HepG2 (cell line): Measurements from ENCODE around the gene RPS2. TPM values are rescaled to one million over a fixed set of nuclear protein-coding genes. Genes with fewer than 3 reads are reported as not detected.

Experiments used
- ATF2 ChIP-seq: sonication (generic); formaldehyde crosslinking; IDR thresholded peaks from 2 replicates; pipeline ENCODE4 v1.4.0; 2020; ENCODE audit warnings: missing genetic modification reagents
- ETV5 ChIP-seq: IDR thresholded peaks from 2 replicates; pipeline ENCODE4 v1.6.1; 2018; ENCODE audit warnings: missing biosample characterization, missing genetic modification reagents, inconsistent platforms, borderline replicate concordance
- HCFC1 ChIP-seq: fragments of 150-350 bp; IDR thresholded peaks from 2 replicates; pipeline ENCODE4 v1.6.1; 2014; ENCODE audit warnings: low read depth, low read length
- HNF4G ChIP-seq, 2 experiments: sonication (generic) in 1 of 2; formaldehyde crosslinking in 1 of 2; IDR thresholded peaks; 2 replicates each; pipeline versions ENCODE4 v1.4.0 to v1.6.1; 2011 to 2020; ENCODE audit warnings: borderline replicate concordance in 2 of 2, low read depth in 2 of 2, mild to moderate bottlenecking in 2 of 2, low read length in 1 of 2, missing genetic modification reagents in 1 of 2, moderate library complexity in 1 of 2
- ISL2 ChIP-seq: sonication (generic); formaldehyde crosslinking; IDR thresholded peaks from 2 replicates; pipeline ENCODE4 v1.5.0; 2020; ENCODE audit warnings: missing genetic modification reagents
- KDM1A ChIP-seq: IDR thresholded peaks from 2 replicates; pipeline ENCODE4 v1.6.1; 2016; ENCODE audit warnings: missing compliant biosample characterization
- KLF15 ChIP-seq: sonication (generic); formaldehyde crosslinking; IDR thresholded peaks from 2 replicates; pipeline ENCODE4 v1.8.1; 2023; ENCODE audit warnings: borderline replicate concordance, mild to moderate bottlenecking, inconsistent platforms, missing genetic modification reagents, mixed read lengths
- MTA3 ChIP-seq: sonication (generic); formaldehyde crosslinking; IDR thresholded peaks from 2 replicates; pipeline ENCODE4 v1.4.0; 2020; ENCODE audit warnings: missing genetic modification reagents
- NR3C1 ChIP-seq: sonication (generic); formaldehyde crosslinking; IDR thresholded peaks from 2 replicates; pipeline ENCODE4 v1.4.0; 2020; ENCODE audit warnings: missing genetic modification reagents
- RBAK ChIP-seq: sonication (generic); formaldehyde crosslinking; IDR thresholded peaks from 2 replicates; pipeline ENCODE4 v1.5.1; 2020; ENCODE audit warnings: mild to moderate bottlenecking, missing genetic modification reagents
- RFXAP ChIP-seq: sonication (generic); formaldehyde crosslinking; IDR thresholded peaks from 2 replicates; pipeline ENCODE4 v1.4.0; 2020; ENCODE audit warnings: missing genetic modification reagents, borderline replicate concordance
- SIN3A ChIP-seq: IDR thresholded peaks from 2 replicates; pipeline ENCODE4 v1.6.1; 2011; ENCODE audit warnings: low read depth, mild to moderate bottlenecking, control low read depth, low read length, borderline replicate concordance
- SIN3B ChIP-seq: fragments of 150-350 bp; IDR thresholded peaks from 2 replicates; pipeline ENCODE4 v1.6.1; 2014; ENCODE audit warnings: low read length
- SNRNP70 ChIP-seq: fragments of 200-400 bp; formaldehyde crosslinking; IDR thresholded peaks from 2 replicates; pipeline ENCODE4 v1.6.1; 2017; ENCODE audit warnings: mild to moderate bottlenecking, low read depth, low read length, moderate library complexity
- TMF1 ChIP-seq: sonication (generic); formaldehyde crosslinking; IDR thresholded peaks from 2 replicates; pipeline ENCODE4 v1.8.1; 2022; ENCODE audit warnings: low read depth, missing genetic modification reagents
- ZBTB7A ChIP-seq: sonication (generic); formaldehyde crosslinking; IDR thresholded peaks from 2 replicates; pipeline ENCODE4 v1.8.0; 2022; ENCODE audit warnings: mild to moderate bottlenecking, missing genetic modification reagents
- ZMAT3 ChIP-seq: sonication (generic); formaldehyde crosslinking; conservative IDR thresholded peaks from 2 replicates; pipeline ENCODE4 v1.7.0; 2021; ENCODE audit warnings: missing genetic modification reagents
- ZNF20 ChIP-seq: sonication (generic); formaldehyde crosslinking; IDR thresholded peaks from 2 replicates; pipeline ENCODE4 v1.4.0; 2020; ENCODE audit warnings: mild to moderate bottlenecking, moderate library complexity, missing genetic modification reagents
- ZNF232 ChIP-seq: sonication (generic); formaldehyde crosslinking; IDR thresholded peaks from 2 replicates; pipeline ENCODE4 v1.4.0; 2020; ENCODE audit warnings: missing genetic modification reagents, borderline replicate concordance
- ZNF33A ChIP-seq: sonication (generic); formaldehyde crosslinking; IDR thresholded peaks from 2 replicates; pipeline ENCODE4 v1.5.1; 2020; ENCODE audit warnings: missing genetic modification reagents, mild to moderate bottlenecking, moderate library complexity, borderline replicate concordance
- ZNF468 ChIP-seq: sonication (generic); formaldehyde crosslinking; IDR thresholded peaks from 2 replicates; pipeline ENCODE4 v1.8.0; 2022; ENCODE audit warnings: mild to moderate bottlenecking, moderate library complexity, missing genetic modification reagents
- ZNF570 ChIP-seq: sonication (generic); formaldehyde crosslinking; IDR thresholded peaks from 2 replicates; pipeline ENCODE4 v1.4.0; 2020; ENCODE audit warnings: mild to moderate bottlenecking, missing genetic modification reagents, borderline replicate concordance
- ZNF761 ChIP-seq: sonication (generic); formaldehyde crosslinking; conservative IDR thresholded peaks from 2 replicates; pipeline ENCODE4 v1.4.0; 2020; ENCODE audit warnings: mild to moderate bottlenecking, missing genetic modification reagents
- ZSCAN12 ChIP-seq: sonication (generic); formaldehyde crosslinking; IDR thresholded peaks from 2 replicates; pipeline ENCODE4 v1.9.0; 2021; ENCODE audit warnings: mild to moderate bottlenecking, missing genetic modification reagents
- polyA plus RNA-seq, 8 experiments: library from polyadenylated mRNA; depleted of rRNA in 3 of 8; stranded (reverse) in 7 of 8; unstranded in 1 of 8; fragments of >200 nt; fragmentation: Illumina TruSeq in 4 of 8; extraction: Trizol in 4 of 8; gene quantifications; 2 replicates each; pipeline versions ENCODE4 v1.2.1 to v1.2.3, GENCODE V29; 2011 to 2016; ENCODE audit warnings: low read depth in 4 of 8, missing spikeins in 1 of 8, mixed read lengths in 1 of 8; ENCODE audit not compliant: insufficient read depth in 1 of 8
- total RNA-seq, 5 experiments: library from RNA; depleted of rRNA; stranded (reverse); fragments of >200 nt; fragmentation: Illumina TruSeq; extraction: Trizol; gene quantifications; 2 replicates each; pipeline ENCODE4 v1.2.3, GENCODE V29; 2016; ENCODE audit warnings: low read depth in 1 of 5
- TF ChIP-seq, protein P1 (sequence below): sonication (generic); formaldehyde crosslinking; conservative IDR thresholded peaks from 2 replicates; pipeline ENCODE4 v1.4.0; 2020; ENCODE audit warnings: missing genetic modification reagents
- TF ChIP-seq, protein P2 (sequence below): sonication (generic); formaldehyde crosslinking; IDR thresholded peaks from 2 replicates; pipeline ENCODE4 v1.5.0; 2020; ENCODE audit warnings: mild to moderate bottlenecking, missing genetic modification reagents, moderate library complexity

RPS2 gene
- total and polyA plus RNA-seq, 2 of the 13 experiments (the other 11 are each of a cell fraction or from before 2014, with no cell fraction given), result 1,908 to 4,514 TPM

DNA sequence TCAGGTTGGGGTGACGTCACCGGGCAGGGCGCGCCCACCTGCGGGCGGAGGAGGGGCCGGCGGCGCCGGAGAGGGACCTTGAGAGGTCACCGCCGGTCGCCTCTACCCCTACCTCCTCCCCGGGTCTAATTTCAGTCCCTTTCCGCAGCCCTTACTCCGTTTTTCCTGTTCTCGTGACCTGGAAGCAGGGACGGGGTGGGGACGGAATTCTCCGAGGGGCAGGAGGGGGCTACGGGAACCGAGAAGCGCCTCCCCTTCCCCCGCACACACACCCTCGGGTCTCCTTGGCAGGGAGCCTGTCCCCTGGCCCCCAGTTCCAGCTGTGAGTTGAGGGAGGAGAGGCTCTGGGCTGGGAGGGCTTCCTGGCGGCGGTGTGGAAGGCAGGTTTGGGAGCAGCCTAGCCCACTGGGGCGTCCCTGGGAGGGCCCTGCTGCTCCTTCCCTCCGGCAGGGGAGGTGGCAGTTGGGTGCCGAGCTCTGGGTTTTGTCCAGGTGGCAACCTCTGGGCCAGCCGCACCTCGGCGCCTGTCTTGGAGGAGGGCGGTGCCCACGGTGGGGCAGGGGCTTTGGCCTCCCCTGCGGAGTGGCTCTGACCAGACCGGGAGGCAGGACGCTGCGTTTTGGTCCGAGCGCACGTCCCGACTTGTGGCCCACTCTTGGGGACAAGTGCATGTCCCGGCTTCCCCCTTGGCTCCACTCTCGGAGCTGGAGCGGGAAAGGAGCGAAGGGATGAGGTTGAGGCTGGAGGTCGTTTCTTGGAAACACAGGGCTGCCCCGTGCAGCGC, 25.9 kb upstream of the RPS2 start (continued):
- TF ChIP-seq MTA3 (CRISPR knock-in tag) (no peak), ZBTB7A (no peak), NR3C1 (CRISPR knock-in tag) (no peak), ETV5 (CRISPR knock-in tag) (peak; percentile 30; the same call in 1 of the 2 replicates), ZNF33A (CRISPR knock-in tag) (no peak), TMF1 (no peak), HCFC1 (no peak), RBAK (CRISPR knock-in tag) (no peak), ZSCAN12 (CRISPR knock-in tag) (no peak), ZMAT3 (CRISPR knock-in tag) (no peak; the same call in 1 of the 2 replicates), ZNF761 (CRISPR knock-in tag) (no peak), ZNF468 (CRISPR knock-in tag) (no peak), ISL2 (no peak), SNRNP70 (no peak), ZNF232 (no peak), SIN3A (no peak; the same call in 1 of the 2 replicates), KDM1A (CRISPR knock-in tag) (no peak), HNF4G (IDR thresholded peaks at IDR 0.05; ENCODE audit: borderline replicate concordance, low read depth, low read length) (no peak), HNF4G (CRISPR knock-in tag; IDR thresholded peaks at IDR 0.05; ENCODE audit: borderline replicate concordance, low read depth) (no peak), RFXAP (CRISPR knock-in tag) (no peak), KLF15 (no peak), SIN3B (no peak), ZNF20 (CRISPR knock-in tag) (no peak), ZNF570 (CRISPR knock-in tag) (no peak), ATF2 (CRISPR knock-in tag) (peak; percentile 66; the same call in 1 of the 2 replicates)
- TF ChIP-seq, protein P1, sequence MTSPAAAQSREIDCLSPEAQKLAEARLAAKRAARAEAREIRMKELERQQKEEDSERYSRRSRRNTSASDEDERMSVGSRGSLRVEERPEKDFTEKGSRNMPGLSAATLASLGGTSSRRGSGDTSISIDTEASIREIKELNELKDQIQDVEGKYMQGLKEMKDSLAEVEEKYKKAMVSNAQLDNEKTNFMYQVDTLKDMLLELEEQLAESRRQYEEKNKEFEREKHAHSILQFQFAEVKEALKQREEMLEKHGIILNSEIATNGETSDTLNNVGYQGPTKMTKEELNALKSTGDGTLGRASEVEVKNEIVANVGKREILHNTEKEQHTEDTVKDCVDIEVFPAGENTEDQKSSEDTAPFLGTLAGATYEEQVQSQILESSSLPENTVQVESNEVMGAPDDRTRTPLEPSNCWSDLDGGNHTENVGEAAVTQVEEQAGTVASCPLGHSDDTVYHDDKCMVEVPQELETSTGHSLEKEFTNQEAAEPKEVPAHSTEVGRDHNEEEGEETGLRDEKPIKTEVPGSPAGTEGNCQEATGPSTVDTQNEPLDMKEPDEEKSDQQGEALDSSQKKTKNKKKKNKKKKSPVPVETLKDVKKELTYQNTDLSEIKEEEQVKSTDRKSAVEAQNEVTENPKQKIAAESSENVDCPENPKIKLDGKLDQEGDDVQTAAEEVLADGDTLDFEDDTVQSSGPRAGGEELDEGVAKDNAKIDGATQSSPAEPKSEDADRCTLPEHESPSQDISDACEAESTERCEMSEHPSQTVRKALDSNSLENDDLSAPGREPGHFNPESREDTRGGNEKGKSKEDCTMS (CRISPR knock-in tag), result no peak
- TF ChIP-seq, protein P2, sequence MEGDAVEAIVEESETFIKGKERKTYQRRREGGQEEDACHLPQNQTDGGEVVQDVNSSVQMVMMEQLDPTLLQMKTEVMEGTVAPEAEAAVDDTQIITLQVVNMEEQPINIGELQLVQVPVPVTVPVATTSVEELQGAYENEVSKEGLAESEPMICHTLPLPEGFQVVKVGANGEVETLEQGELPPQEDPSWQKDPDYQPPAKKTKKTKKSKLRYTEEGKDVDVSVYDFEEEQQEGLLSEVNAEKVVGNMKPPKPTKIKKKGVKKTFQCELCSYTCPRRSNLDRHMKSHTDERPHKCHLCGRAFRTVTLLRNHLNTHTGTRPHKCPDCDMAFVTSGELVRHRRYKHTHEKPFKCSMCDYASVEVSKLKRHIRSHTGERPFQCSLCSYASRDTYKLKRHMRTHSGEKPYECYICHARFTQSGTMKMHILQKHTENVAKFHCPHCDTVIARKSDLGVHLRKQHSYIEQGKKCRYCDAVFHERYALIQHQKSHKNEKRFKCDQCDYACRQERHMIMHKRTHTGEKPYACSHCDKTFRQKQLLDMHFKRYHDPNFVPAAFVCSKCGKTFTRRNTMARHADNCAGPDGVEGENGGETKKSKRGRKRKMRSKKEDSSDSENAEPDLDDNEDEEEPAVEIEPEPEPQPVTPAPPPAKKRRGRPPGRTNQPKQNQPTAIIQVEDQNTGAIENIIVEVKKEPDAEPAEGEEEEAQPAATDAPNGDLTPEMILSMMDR (CRISPR knock-in tag), result no peak
